ENCODE data around the gene CDPF1. TPM values are rescaled to one million over a fixed set of nuclear protein-coding genes. Genes with fewer than 3 reads are reported as not detected.

CDPF1 gene
- total and polyA plus RNA-seq, 2 of the 13 experiments (the other 11 are each of a cell fraction or from before 2014, with no cell fraction given) = 5.2 to 8.1 TPM

DNA sequence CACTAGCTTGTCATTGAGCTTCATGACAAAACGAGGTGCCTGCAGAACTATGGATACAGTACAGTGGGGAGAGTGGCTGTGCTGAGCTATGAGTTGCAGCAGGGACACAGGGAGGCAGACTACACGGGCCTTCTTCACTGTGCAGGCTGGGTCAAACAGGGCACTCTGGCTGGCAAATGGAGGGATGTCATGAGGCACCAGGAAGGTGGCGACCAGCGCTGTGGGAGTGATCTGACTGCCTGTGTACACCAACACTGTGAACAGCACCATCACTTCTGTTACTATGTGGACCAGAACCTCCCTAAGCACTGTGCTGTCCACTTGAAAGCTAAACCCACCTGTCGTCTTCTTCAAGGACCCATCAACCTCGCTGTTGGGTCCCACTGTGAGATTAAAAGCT lies 9.9 kb upstream of the CDPF1 start (continued):
- TF ChIP-seq NFATC3 (CRISPR knock-in tag; IDR thresholded peaks at IDR 0.05) (no peak), GZF1 (CRISPR knock-in tag; IDR thresholded peaks at IDR 0.05) (no peak), ATM (IDR thresholded peaks at IDR 0.05; ENCODE audit: borderline replicate concordance) (no peak), ZNF225 (CRISPR knock-in tag; IDR thresholded peaks at IDR 0.05) (no peak), ZNF441 (CRISPR knock-in tag; IDR thresholded peaks at IDR 0.05; ENCODE audit: borderline replicate concordance) (no peak)

DNA sequence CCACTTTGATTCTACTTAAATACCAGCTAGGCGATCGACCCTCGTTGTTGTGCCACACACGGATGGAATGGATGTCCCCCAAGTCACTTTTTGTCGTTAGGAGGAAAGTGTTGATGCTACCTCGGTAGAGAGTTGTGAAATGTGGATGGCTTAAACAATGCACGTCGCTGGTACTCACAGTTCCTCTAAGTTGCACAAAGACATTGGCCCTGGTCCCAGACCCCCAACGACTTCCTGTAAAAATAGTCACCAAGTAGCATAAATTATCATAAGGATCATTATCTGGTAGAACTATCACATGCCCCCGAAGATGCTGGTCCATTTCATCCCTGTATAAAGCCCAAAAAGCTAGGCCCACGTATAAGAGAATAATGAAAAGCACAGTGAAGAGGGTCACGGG lies 9.3 kb upstream of the CDPF1 start:
- no peak overlapping the region for H3K9ac ChIP-seq (ENCODE audit: insufficient read depth, low read depth, low read length)
- no peaks in the 10 kb centered on the region for H3K9me3 ChIP-seq (ENCODE audit: low read length)
- no peak overlapping the region for H2AFZ ChIP-seq (ENCODE audit: low read length)
- DNase-seq (ENCODE audit: low spot score) = no peak
- intact Hi-C loops (cut with micrococcal nuclease; ENCODE audit: unreplicated experiment) = no loop called here
- no TSS peak for BruUV-seq (replicated peaks)
- POLR2A ChIA-PET = interaction anchor here (0.6 to 2.0 kb wide), 3 partner anchors 8 to 9 kb away, joined by 4 to 6 read pairs (median 4); partner anchors contain the start of genes CDPF1 and TTC38
- no peak overlapping the region for H3K27ac ChIP-seq (ENCODE audit: extremely low read length, insufficient read depth, low read length)
- H4K20me1 ChIP-seq (ENCODE audit: insufficient read depth, low read length) = no peaks in the 10 kb centered on the region
- H3K36me3 ChIP-seq (replicated peaks in 1 of 2; ENCODE audit: control insufficient read depth in 1 of 2, insufficient read depth in 2 of 2, low read length in 2 of 2) = no peaks in the 10 kb centered on the region
- peaks cover 35% of the 10 kb centered on the region for H3K4me1 ChIP-seq (ENCODE audit: insufficient read depth, low read length)
- H3K4me2 ChIP-seq (ENCODE audit: low read depth, low read length) = no peak overlapping the region
- 61% methylated on average over 12 of the region's 12 CpGs for WGBS (ENCODE audit: low lambda C conversion rate)
- no peak for FAIRE-seq
- CTCF ChIA-PET (ENCODE audit: low intra/inter-chr PET ratio, low total read pairs) = no interaction called here
- no peak overlapping the region for H3K4me3 ChIP-seq (replicated peaks in 1 of 3; ENCODE audit: insufficient read depth in 1 of 3, low read depth in 2 of 3, low read length in 3 of 3)
- in situ Hi-C loops (cut with HindIII; ENCODE audit: extremely low pct_ligation_motif_present, low pct_unique_long_range_greater_than_20kb) = no loop called here
- H3K79me2 ChIP-seq (ENCODE audit: insufficient read depth, low read length) = no peaks in the 10 kb centered on the region
- ATAC-seq = no peak
- H3K27me3 ChIP-seq (ENCODE audit: control insufficient read depth in 1 of 2, insufficient read depth in 2 of 2, low read length in 2 of 2) = no peaks in the 10 kb centered on the region
- TF ChIP-seq, protein P1, sequence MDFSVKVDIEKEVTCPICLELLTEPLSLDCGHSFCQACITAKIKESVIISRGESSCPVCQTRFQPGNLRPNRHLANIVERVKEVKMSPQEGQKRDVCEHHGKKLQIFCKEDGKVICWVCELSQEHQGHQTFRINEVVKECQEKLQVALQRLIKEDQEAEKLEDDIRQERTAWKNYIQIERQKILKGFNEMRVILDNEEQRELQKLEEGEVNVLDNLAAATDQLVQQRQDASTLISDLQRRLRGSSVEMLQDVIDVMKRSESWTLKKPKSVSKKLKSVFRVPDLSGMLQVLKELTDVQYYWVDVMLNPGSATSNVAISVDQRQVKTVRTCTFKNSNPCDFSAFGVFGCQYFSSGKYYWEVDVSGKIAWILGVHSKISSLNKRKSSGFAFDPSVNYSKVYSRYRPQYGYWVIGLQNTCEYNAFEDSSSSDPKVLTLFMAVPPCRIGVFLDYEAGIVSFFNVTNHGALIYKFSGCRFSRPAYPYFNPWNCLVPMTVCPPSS (IDR thresholded peaks at IDR 0.05) = no peak
- TF ChIP-seq, protein P2, sequence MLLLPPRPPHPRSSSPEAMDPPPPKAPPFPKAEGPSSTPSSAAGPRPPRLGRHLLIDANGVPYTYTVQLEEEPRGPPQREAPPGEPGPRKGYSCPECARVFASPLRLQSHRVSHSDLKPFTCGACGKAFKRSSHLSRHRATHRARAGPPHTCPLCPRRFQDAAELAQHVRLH (CRISPR knock-in tag; IDR thresholded peaks at IDR 0.05; ENCODE audit: borderline replicate concordance, low read depth) = no peak
- TF ChIP-seq ZNF230 (CRISPR knock-in tag; IDR thresholded peaks at IDR 0.05) (no peak), REPIN1 (CRISPR knock-in tag; IDR thresholded peaks at IDR 0.05; ENCODE audit: borderline replicate concordance, low read depth) (no peak), MIER2 (CRISPR knock-in tag; IDR thresholded peaks at IDR 0.05) (no peak), PPARG (CRISPR knock-in tag; conservative IDR thresholded peaks at IDR 0.05) (no peak), ZNF577 (CRISPR knock-in tag; IDR thresholded peaks at IDR 0.05; ENCODE audit: borderline replicate concordance, low read depth) (no peak)
- TF ChIP-seq, protein P3, sequence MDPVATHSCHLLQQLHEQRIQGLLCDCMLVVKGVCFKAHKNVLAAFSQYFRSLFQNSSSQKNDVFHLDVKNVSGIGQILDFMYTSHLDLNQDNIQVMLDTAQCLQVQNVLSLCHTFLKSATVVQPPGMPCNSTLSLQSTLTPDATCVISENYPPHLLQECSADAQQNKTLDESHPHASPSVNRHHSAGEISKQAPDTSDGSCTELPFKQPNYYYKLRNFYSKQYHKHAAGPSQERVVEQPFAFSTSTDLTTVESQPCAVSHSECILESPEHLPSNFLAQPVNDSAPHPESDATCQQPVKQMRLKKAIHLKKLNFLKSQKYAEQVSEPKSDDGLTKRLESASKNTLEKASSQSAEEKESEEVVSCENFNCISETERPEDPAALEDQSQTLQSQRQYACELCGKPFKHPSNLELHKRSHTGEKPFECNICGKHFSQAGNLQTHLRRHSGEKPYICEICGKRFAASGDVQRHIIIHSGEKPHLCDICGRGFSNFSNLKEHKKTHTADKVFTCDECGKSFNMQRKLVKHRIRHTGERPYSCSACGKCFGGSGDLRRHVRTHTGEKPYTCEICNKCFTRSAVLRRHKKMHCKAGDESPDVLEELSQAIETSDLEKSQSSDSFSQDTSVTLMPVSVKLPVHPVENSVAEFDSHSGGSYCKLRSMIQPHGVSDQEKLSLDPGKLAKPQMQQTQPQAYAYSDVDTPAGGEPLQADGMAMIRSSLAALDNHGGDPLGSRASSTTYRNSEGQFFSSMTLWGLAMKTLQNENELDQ (CRISPR knock-in tag; IDR thresholded peaks at IDR 0.05; ENCODE audit: borderline replicate concordance) = no peak
- TF ChIP-seq, protein P4, sequence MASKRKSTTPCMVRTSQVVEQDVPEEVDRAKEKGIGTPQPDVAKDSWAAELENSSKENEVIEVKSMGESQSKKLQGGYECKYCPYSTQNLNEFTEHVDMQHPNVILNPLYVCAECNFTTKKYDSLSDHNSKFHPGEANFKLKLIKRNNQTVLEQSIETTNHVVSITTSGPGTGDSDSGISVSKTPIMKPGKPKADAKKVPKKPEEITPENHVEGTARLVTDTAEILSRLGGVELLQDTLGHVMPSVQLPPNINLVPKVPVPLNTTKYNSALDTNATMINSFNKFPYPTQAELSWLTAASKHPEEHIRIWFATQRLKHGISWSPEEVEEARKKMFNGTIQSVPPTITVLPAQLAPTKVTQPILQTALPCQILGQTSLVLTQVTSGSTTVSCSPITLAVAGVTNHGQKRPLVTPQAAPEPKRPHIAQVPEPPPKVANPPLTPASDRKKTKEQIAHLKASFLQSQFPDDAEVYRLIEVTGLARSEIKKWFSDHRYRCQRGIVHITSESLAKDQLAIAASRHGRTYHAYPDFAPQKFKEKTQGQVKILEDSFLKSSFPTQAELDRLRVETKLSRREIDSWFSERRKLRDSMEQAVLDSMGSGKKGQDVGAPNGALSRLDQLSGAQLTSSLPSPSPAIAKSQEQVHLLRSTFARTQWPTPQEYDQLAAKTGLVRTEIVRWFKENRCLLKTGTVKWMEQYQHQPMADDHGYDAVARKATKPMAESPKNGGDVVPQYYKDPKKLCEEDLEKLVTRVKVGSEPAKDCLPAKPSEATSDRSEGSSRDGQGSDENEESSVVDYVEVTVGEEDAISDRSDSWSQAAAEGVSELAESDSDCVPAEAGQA (IDR thresholded peaks at IDR 0.05; ENCODE audit: low read depth) = no peak
- TF ChIP-seq, protein P4 (CRISPR knock-in tag; IDR thresholded peaks at IDR 0.05; ENCODE audit: borderline replicate concordance) = no peak

Data from HepG2 (cell line).